ENCODE data around the gene CHTOP.

GRCh38 chr1:153687346-153688125, 53.7 kb downstream of the CHTOP start:
- TF ChIP-seq CTCF (IDR thresholded peaks at IDR 0.05), result no peak
- no peak for TF ChIP-seq POLR2A (IDR thresholded peaks at IDR 0.05)
